ENCODE measurements around the gene RFX6. TPM values are rescaled to one million over a fixed set of nuclear protein-coding genes. Genes with fewer than 3 reads are reported as not detected.

The RFX6 gene
- total RNA-seq, 1 donor from 2014 or later, result not detected

DNA sequence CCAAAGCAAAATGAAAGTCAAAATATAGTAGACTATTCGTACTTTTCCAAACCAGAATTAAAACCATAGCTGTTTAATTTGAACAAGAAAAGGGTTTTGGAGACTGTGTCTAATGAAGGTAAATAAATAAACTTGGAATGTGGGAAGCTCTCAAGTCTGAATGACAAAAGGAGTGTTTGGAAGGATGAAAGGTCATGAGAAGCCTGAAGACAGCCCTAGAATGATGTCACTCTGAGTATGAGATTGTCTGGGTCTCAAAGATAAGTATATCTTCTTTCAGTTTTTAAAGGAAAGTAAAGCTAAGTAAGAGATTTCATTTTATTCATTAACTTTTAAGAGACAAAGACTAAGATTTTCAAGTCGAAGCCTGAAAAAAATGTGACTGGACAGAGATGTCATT, 72.9 kb downstream of the RFX6 start:
- H3K4me3 Mint-ChIP-seq (ENCODE audit: unreplicated experiment), result no peak overlapping the region
- H3K27ac Mint-ChIP-seq (ENCODE audit: unreplicated experiment), result no peak overlapping the region
- no peaks in the 10 kb centered on the region for H3K36me3 Mint-ChIP-seq (ENCODE audit: unreplicated experiment)
- DNase-seq, result no peak
- no peaks in the 10 kb centered on the region for H3K27me3 Mint-ChIP-seq (ENCODE audit: unreplicated experiment)
- no peaks in the 10 kb centered on the region for H3K9me3 Mint-ChIP-seq (ENCODE audit: unreplicated experiment)
- H3K4me1 Mint-ChIP-seq (ENCODE audit: low read depth, unreplicated experiment), result no peaks in the 10 kb centered on the region
- TF ChIP-seq CTCF (IDR thresholded peaks at IDR 0.05; ENCODE audit: partially characterized antibody, unreplicated experiment), result no peak

DNA sequence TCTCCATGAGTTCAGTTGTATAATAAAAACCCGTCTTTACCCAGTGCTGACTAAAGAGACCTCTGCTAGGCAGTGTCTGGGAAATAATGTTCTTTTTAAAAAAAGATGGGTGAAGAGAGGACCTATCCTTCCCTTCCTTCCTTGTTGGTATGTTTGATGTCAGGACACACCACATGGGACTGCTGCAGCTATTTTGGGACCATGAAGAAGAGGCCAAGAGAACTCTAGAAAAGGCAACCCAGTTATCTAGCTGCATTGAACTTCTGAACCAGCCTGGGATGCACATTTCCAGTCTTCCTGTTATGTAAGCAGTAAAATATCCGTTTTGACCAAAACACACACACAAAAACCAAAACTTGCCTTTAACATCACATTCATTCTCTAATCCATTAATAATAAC, 77.3 kb downstream of the RFX6 start:
- no peak for TF ChIP-seq CTCF (IDR thresholded peaks at IDR 0.05; ENCODE audit: partially characterized antibody, unreplicated experiment)
- no peak for DNase-seq
- Mint-ChIP-seq H3K4me1 (ENCODE audit: low read depth, unreplicated experiment) (no peaks in the 10 kb centered on the region), H3K36me3 (ENCODE audit: unreplicated experiment) (no peaks in the 10 kb centered on the region), H3K27ac (ENCODE audit: unreplicated experiment) (no peak overlapping the region), H3K4me3 (ENCODE audit: unreplicated experiment) (no peak overlapping the region), H3K27me3 (ENCODE audit: unreplicated experiment) (no peaks in the 10 kb centered on the region), H3K9me3 (ENCODE audit: unreplicated experiment) (no peaks in the 10 kb centered on the region)

DNA sequence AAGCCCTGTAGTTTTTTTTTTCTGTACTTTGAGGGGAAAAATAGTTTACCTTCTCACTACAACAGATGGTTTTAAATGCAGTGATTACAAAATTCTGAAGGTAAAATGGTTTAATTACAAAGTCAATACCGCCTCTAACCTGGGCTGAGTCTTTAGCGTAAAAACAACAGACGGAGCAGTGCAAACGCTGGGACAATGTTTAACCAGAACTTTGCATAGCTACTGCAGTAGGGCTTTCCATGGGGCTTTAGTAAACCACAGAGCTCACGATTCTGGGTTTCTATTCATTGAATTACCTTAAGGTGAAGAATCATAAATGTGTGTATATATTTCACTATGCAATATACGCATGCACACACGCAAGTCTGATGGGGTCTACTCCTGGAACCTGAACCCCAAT, 77.9 kb downstream of the RFX6 start:
- DNase-seq, result no peak

DNA sequence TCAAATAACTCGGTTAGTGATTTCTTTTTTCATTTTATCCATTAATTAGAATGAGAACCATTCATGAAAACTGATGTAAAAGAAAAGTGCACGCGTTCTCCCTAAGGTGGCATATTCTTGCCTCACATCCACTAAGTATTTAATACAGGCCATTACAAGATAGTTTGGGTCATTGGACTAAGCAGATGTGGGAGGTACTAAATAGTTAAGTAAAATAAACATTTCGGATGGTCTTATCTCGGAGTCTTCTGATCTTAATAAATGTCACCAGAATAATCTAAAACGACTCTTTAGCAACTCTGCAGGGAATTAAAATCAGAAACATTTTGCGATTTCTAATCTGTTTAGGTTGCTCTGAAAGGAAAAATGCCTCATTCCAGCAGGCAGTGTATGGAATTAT, 78.7 kb downstream of the RFX6 start:
- DNase-seq, result no peak
- Mint-ChIP-seq H3K4me1 (ENCODE audit: low read depth, unreplicated experiment) (no peaks in the 10 kb centered on the region), H3K36me3 (ENCODE audit: unreplicated experiment) (no peaks in the 10 kb centered on the region), H3K27me3 (ENCODE audit: unreplicated experiment) (no peaks in the 10 kb centered on the region), H3K4me3 (ENCODE audit: unreplicated experiment) (no peak overlapping the region), H3K27ac (ENCODE audit: unreplicated experiment) (no peak overlapping the region), H3K9me3 (ENCODE audit: unreplicated experiment) (no peaks in the 10 kb centered on the region)
- TF ChIP-seq CTCF (IDR thresholded peaks at IDR 0.05; ENCODE audit: partially characterized antibody, unreplicated experiment), result no peak

More for the DNA sequence above, 77.9 kb downstream of the RFX6 start:
- no peak overlapping the region for H3K4me3 Mint-ChIP-seq (ENCODE audit: unreplicated experiment)
- no peak for TF ChIP-seq CTCF (IDR thresholded peaks at IDR 0.05; ENCODE audit: partially characterized antibody, unreplicated experiment)
- no peaks in the 10 kb centered on the region for H3K36me3 Mint-ChIP-seq (ENCODE audit: unreplicated experiment)
- no peak overlapping the region for H3K27ac Mint-ChIP-seq (ENCODE audit: unreplicated experiment)
- H3K9me3 Mint-ChIP-seq (ENCODE audit: unreplicated experiment), result no peaks in the 10 kb centered on the region
- H3K27me3 Mint-ChIP-seq (ENCODE audit: unreplicated experiment), result no peaks in the 10 kb centered on the region
- H3K4me1 Mint-ChIP-seq (ENCODE audit: low read depth, unreplicated experiment), result no peaks in the 10 kb centered on the region

DNA sequence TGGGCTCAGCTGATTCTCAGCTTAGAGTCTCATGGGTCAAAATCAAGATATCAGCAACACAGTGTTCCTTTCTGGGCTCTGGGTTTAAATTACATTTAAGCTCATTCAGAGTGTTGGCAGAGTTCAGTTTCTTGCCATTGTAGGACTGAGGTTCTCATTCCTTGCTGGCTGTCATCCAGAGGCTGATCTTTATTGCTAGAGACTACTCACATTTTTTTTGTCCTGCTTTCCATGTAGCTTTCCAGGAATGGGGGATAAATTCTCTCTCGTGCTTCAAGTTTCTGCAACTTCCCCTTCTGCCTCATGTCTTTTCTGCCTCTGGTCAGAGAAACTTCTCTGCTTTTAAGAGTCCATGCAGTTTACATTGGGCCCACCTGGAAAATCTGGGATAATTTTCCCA, 86.9 kb downstream of the RFX6 start:
- Mint-ChIP-seq H3K9me3 (ENCODE audit: unreplicated experiment) (no peaks in the 10 kb centered on the region), H3K27me3 (ENCODE audit: unreplicated experiment) (peaks cover 1% of the 10 kb centered on the region)
- TF ChIP-seq CTCF (IDR thresholded peaks at IDR 0.05; ENCODE audit: partially characterized antibody, unreplicated experiment), result no peak

More for the DNA sequence above, 86.9 kb downstream of the RFX6 start:
- H3K36me3 Mint-ChIP-seq (ENCODE audit: unreplicated experiment), result no peaks in the 10 kb centered on the region
- H3K4me1 Mint-ChIP-seq (ENCODE audit: low read depth, unreplicated experiment), result no peaks in the 10 kb centered on the region
- H3K27ac Mint-ChIP-seq (ENCODE audit: unreplicated experiment), result no peak overlapping the region
- DNase-seq, result no peak
- no peak overlapping the region for H3K4me3 Mint-ChIP-seq (ENCODE audit: unreplicated experiment)

All from glutamatergic neuron (in vitro differentiated cells).